CD14-positive monocyte (primary cell): ENCODE data around the gene TNFSF13. TPM values are rescaled to one million over a fixed set of nuclear protein-coding genes. Genes with fewer than 3 reads are reported as not detected.
A peak's percentile ranks its signal among the peaks of the same experiment; 100 is the strongest.

ENCODE experiments used
- DNase-seq, 3 donors: peaks; one replicate each; pipeline ENCODE4 v3.0.0-alpha.2; 2011 to 2022
- H2AFZ ChIP-seq: 2 replicates; pipeline ENCODE4 v1.6.0; 2012; ENCODE audit warnings: mild to moderate bottlenecking, low read depth, low read length, inconsistent platforms; ENCODE audit not compliant: insufficient read depth, poor library complexity, severe bottlenecking
- H3K27ac ChIP-seq, 2 donors: 1 replicate in 1 of 2; 2 replicates in 1 of 2; pipeline ENCODE4 v1.5.1; 2012 to 2013; ENCODE audit warnings: low read length in 2 of 2, control low read depth in 1 of 2, inconsistent platforms in 1 of 2, low read depth in 1 of 2, mild to moderate bottlenecking in 1 of 2
- H3K27me3 ChIP-seq, 2 donors: one replicate each; pipeline versions ENCODE4 v1.6.0 to v1.6.1; 2011 to 2013; ENCODE audit warnings: low read length in 2 of 2; ENCODE audit not compliant: control insufficient read depth in 2 of 2, insufficient read depth in 2 of 2
- H3K36me3 ChIP-seq, 2 donors: replicated peaks in 1 of 2; 1 replicate in 1 of 2; 2 replicates in 1 of 2; pipeline versions ENCODE4 v1.5.1 to v1.6.1; 2012 to 2013; ENCODE audit warnings: low read length in 2 of 2, control low read depth in 1 of 2, inconsistent platforms in 1 of 2, mild to moderate bottlenecking in 1 of 2; ENCODE audit not compliant: insufficient read depth in 2 of 2, control insufficient read depth in 1 of 2
- H3K4me1 ChIP-seq, 2 donors: 1 replicate in 1 of 2; 2 replicates in 1 of 2; pipeline versions ENCODE4 v1.5.1 to v1.6.1; 2012 to 2013; ENCODE audit warnings: low read length in 2 of 2, control low read depth in 1 of 2, inconsistent platforms in 1 of 2, mild to moderate bottlenecking in 1 of 2, moderate library complexity in 1 of 2; ENCODE audit not compliant: insufficient read depth in 2 of 2, control insufficient read depth in 1 of 2
- H3K4me2 ChIP-seq: replicated peaks from 2 replicates; pipeline ENCODE3; 2012; ENCODE audit warnings: low read length, moderate library complexity, mild to moderate bottlenecking; ENCODE audit not compliant: poor library complexity, severe bottlenecking; ENCODE audit errors: extremely low read depth
- H3K4me3 ChIP-seq, 3 experiments: fragments of 200-600 bp in 1 of 3; sonication (generic) in 1 of 3; replicated peaks in 1 of 3; 1 replicate in 2 of 3; 2 replicates in 1 of 3; pipeline ENCODE4 v1.5.1; 2011 to 2013; ENCODE audit warnings: low read length in 3 of 3, mild to moderate bottlenecking in 3 of 3, control low read depth in 2 of 3, low read depth in 2 of 3, inconsistent platforms in 1 of 3, moderate library complexity in 1 of 3
- H3K79me2 ChIP-seq: 2 replicates; pipeline ENCODE4 v1.6.0; 2012; ENCODE audit warnings: mild to moderate bottlenecking, control low read depth, inconsistent platforms, low read length, moderate library complexity; ENCODE audit not compliant: insufficient read depth
- H3K9ac ChIP-seq: 2 replicates; pipeline ENCODE4 v1.6.0; 2017; ENCODE audit warnings: low read length, mild to moderate bottlenecking; ENCODE audit not compliant: insufficient read depth, poor library complexity, severe bottlenecking
- H3K9me3 ChIP-seq, 2 donors: replicated peaks in 1 of 2; 1 replicate in 1 of 2; 2 replicates in 1 of 2; pipeline versions ENCODE4 v1.5.1 to v1.6.1; 2012 to 2013; ENCODE audit warnings: low read length in 2 of 2, control low read depth in 1 of 2; ENCODE audit not compliant: control insufficient read depth in 1 of 2, insufficient read depth in 1 of 2
- H4K20me1 ChIP-seq: 2 replicates; pipeline ENCODE4 v1.6.0; 2012; ENCODE audit warnings: mild to moderate bottlenecking, low read length, control low read depth, moderate library complexity; ENCODE audit not compliant: insufficient read depth
- H3K27ac Mint-ChIP-seq, 7 donors: one replicate each; pipeline ENCODE4 v1.8.0; 2020; ENCODE audit warnings: mild to moderate bottlenecking in 7 of 7, mixed read lengths in 7 of 7, moderate library complexity in 6 of 7, inconsistent platforms in 2 of 7
- H3K27me3 Mint-ChIP-seq, 3 donors: one replicate each; pipeline ENCODE4 v1.8.0; 2021 to 2022; ENCODE audit warnings: low read depth in 3 of 3, mild to moderate bottlenecking in 3 of 3, mixed read lengths in 3 of 3, moderate library complexity in 3 of 3, inconsistent platforms in 1 of 3
- H3K36me3 Mint-ChIP-seq, 2 donors: one replicate each; pipeline ENCODE4 v1.8.0; 2020; ENCODE audit warnings: mixed read lengths in 2 of 2, inconsistent platforms in 1 of 2, mild to moderate bottlenecking in 1 of 2
- H3K4me1 Mint-ChIP-seq: one replicate; pipeline ENCODE4 v1.8.0; 2020; ENCODE audit warnings: mild to moderate bottlenecking, mixed read lengths
- H3K4me3 Mint-ChIP-seq, 2 donors: one replicate each; pipeline ENCODE4 v1.8.0; 2020; ENCODE audit warnings: mild to moderate bottlenecking in 2 of 2, mixed read lengths in 2 of 2, moderate library complexity in 1 of 2
- H3K9me3 Mint-ChIP-seq, 7 donors: one replicate each; pipeline ENCODE4 v1.8.0; 2020 to 2022; ENCODE audit warnings: mixed read lengths in 7 of 7, mild to moderate bottlenecking in 6 of 7, moderate library complexity in 6 of 7, inconsistent platforms in 2 of 7
- WGBS: methylation state at CpG from one replicate; pipeline ENCODE4 v1.1.5; 2013; ENCODE audit warnings: missing lambda C conversion rate; ENCODE audit not compliant: insufficient coverage; 5-methylcytosine and 5-hydroxymethylcytosine counted together
- intact Hi-C, 2 donors: fragments of 100-400 bp; cut with micrococcal nuclease; formaldehyde crosslinking; loops; one replicate each; pipeline versions ENCODE4 v1.15.0 to v1.15.1; 2023
- polyA minus RNA-seq: library from RNA; depleted of rRNA, polyadenylated mRNA; stranded (reverse); fragments of >200 nt; gene quantifications from 2 replicates; pipeline ENCODE4 v1.2.3, GENCODE V29; 2012
- polyA plus RNA-seq, 3 donors: library from polyadenylated mRNA; depleted of rRNA in 1 of 3; unstranded in 2 of 3; stranded (reverse) in 1 of 3; fragments of 300-500 nt in 2 of 3; fragments of >200 nt in 1 of 3; fragmentation: Illumina TruSeq in 2 of 3; gene quantifications; 1 replicate in 2 of 3; 2 replicates in 1 of 3; pipeline ENCODE4 v1.2.3, GENCODE V29; 2012 to 2021
- total RNA-seq, 12 experiments: library from RNA in 1 of 12; stranded (reverse) in 1 of 12; fragments of 120-200 nt in 1 of 12; gene quantifications; one replicate each; pipeline ENCODE4 v1.2.4 and lab custom pipeline; 2013 to 2026; ENCODE audit warnings: mixed read lengths in 6 of 12, inconsistent platforms in 1 of 12
- TF ChIP-seq, protein P1 (sequence below): fragments of 200-600 bp; IDR thresholded peaks from one replicate; pipeline ENCODE4 v1.8.0; 2022; ENCODE audit warnings: antibody characterized with exemption, mild to moderate bottlenecking

TNFSF13 gene, protein sequence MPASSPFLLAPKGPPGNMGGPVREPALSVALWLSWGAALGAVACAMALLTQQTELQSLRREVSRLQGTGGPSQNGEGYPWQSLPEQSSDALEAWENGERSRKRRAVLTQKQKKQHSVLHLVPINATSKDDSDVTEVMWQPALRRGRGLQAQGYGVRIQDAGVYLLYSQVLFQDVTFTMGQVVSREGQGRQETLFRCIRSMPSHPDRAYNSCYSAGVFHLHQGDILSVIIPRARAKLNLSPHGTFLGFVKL
- total RNA-seq (2013), result 233 TPM
- polyA plus RNA-seq, result 100 to 1,000 TPM; 236 to 523 (median 491) TPM
- 92.3 and 152 TPM in 2 replicates for polyA minus RNA-seq
- total RNA-seq (lab: John Stamatoyannopoulos, UW), result 0.81 to 16.8 (median 12.1) reads per million in 11 experiments

DNA sequence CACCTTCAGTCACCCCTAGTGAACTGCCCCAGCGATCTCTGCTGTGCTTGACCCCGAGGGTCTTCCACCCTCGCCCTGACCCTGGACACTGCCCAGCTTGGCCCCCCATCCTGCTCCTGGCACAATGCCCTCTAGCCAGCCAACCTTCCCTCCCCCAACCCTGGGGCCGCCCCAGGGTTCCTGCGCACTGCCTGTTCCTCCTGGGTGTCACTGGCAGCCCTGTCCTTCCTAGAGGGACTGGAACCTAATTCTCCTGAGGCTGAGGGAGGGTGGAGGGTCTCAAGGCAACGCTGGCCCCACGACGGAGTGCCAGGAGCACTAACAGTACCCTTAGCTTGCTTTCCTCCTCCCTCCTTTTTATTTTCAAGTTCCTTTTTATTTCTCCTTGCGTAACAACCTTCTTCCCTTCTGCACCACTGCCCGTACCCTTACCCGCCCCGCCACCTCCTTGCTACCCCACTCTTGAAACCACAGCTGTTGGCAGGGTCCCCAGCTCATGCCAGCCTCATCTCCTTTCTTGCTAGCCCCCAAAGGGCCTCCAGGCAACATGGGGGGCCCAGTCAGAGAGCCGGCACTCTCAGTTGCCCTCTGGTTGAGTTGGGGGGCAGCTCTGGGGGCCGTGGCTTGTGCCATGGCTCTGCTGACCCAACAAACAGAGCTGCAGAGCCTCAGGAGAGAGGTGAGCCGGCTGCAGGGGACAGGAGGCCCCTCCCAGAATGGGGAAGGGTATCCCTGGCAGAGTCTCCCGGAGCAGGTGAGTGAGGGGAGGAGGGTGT is at the start of gene TNFSF13:
Gene TNFSF13, plus strand, starts transcription at position 207 of the 776 bp plus-strand sequence. Its CDS starts 290 bp downstream, at position 497.
- H3K9me3 Mint-ChIP-seq, result peaks cover 0 to 3% (median 0%) of the 10 kb centered on the region in 7 donors
- H3K27me3 ChIP-seq, result no peaks in the 10 kb centered on the region
- peak within 1 kb of the TSS; percentile 69 to 100 (median 91) for H3K4me3 ChIP-seq
- H3K4me1 ChIP-seq, result peaks cover 72 to 80% of the 10 kb centered on the region in 2 donors
- peak within 1 kb of the TSS; percentile 93 to 98 (median 97) for H3K27ac Mint-ChIP-seq
- peaks cover 0 to 8% (median 7%) of the 10 kb centered on the region in 3 donors for H3K27me3 Mint-ChIP-seq
- H3K4me2 ChIP-seq, result peak within 1 kb of the TSS; percentile 90
- peaks cover 62% of the 10 kb centered on the region for H3K79me2 ChIP-seq
- H3K4me3 Mint-ChIP-seq, result peak within 1 kb of the TSS; percentile 97 to 98
- peak within 1 kb of the TSS; percentile 72 for H3K9ac ChIP-seq
- H4K20me1 ChIP-seq, result peaks cover 23% of the 10 kb centered on the region
- H3K9me3 ChIP-seq, result no peaks in the 10 kb centered on the region
- intact Hi-C loops, result no loop called here
- H3K4me1 Mint-ChIP-seq, result peaks cover 67% of the 10 kb centered on the region
- H3K36me3 Mint-ChIP-seq, result peaks cover 31 to 52% of the 10 kb centered on the region in 2 donors
- 0% methylated on average over 11 of the region's 16 CpGs for WGBS
- DNase-seq, result peak in 2 of 3 donors; percentile 64 to 75
- peak within 1 kb of the TSS; percentile 70 for H2AFZ ChIP-seq
- H3K27ac ChIP-seq, result peak within 1 kb of the TSS; percentile 90 to 92
- peaks cover 13 to 19% of the 10 kb centered on the region in 2 donors for H3K36me3 ChIP-seq
- TF ChIP-seq, protein P1, sequence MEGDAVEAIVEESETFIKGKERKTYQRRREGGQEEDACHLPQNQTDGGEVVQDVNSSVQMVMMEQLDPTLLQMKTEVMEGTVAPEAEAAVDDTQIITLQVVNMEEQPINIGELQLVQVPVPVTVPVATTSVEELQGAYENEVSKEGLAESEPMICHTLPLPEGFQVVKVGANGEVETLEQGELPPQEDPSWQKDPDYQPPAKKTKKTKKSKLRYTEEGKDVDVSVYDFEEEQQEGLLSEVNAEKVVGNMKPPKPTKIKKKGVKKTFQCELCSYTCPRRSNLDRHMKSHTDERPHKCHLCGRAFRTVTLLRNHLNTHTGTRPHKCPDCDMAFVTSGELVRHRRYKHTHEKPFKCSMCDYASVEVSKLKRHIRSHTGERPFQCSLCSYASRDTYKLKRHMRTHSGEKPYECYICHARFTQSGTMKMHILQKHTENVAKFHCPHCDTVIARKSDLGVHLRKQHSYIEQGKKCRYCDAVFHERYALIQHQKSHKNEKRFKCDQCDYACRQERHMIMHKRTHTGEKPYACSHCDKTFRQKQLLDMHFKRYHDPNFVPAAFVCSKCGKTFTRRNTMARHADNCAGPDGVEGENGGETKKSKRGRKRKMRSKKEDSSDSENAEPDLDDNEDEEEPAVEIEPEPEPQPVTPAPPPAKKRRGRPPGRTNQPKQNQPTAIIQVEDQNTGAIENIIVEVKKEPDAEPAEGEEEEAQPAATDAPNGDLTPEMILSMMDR, result no peak

DNA sequence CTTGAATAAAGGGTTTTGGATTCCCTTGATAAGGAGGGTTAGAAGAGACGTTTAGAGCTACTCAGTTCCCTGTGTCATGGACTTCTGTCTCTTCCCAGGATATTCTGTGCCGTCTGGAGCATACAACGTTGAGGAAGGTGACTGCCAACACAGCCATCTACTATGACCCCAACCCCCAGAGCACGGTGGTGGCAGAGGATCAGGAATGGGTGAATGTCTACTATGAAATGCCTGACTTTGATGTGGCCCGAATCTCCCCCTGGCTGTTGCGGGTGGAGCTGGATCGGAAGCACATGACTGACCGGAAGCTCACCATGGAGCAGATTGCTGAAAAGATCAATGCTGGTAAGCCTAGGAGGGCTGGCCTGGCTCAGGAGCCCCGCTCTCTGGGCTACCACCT is 49.7 kb upstream of the TNFSF13 start:
- Mint-ChIP-seq H3K36me3 (peaks cover 91 to 97% of the 10 kb centered on the region in 2 donors), H3K27me3 (peaks cover 0 to 2% (median 1%) of the 10 kb centered on the region in 3 donors), H3K4me3 (no peak overlapping the region), H3K9me3 (no peaks in the 10 kb centered on the region), H3K27ac (peak overlapping the region in 2 of 7 donors; percentile 64 to 69), H3K4me1 (no peaks in the 10 kb centered on the region)
- intact Hi-C loops, result no loop called here
- Histone ChIP-seq H3K9me3 (no peaks in the 10 kb centered on the region), H3K79me2 (no peaks in the 10 kb centered on the region), H3K4me3 (no peak overlapping the region), H3K4me1 (no peaks in the 10 kb centered on the region), H3K27me3 (no peaks in the 10 kb centered on the region), H3K4me2 (no peak overlapping the region), H2AFZ (no peak overlapping the region), H4K20me1 (peaks cover 30% of the 10 kb centered on the region), H3K9ac (no peak overlapping the region), H3K36me3 (peaks cover 88 to 98% of the 10 kb centered on the region in 2 donors), H3K27ac (no peak overlapping the region)
- WGBS, result 100% methylated on average over 4 of the region's 9 CpGs
- no peak for DNase-seq
- TF ChIP-seq, protein P1, result no peak
